Breast epithelium (tissue), 3 donors: Measurements from ENCODE around the gene HCN1.

Source experiments
- CTCF ChIP-seq, 3 donors: fragments of 450-650 bp; IDR thresholded peaks; one replicate each; pipeline ENCODE4 v1.5.1; 2016 to 2017; ENCODE audit warnings: antibody characterized with exemption in 3 of 3, mild to moderate bottlenecking in 3 of 3, moderate library complexity in 3 of 3
- POLR2A ChIP-seq: fragments of 450-650 bp; IDR thresholded peaks from one replicate; pipeline ENCODE4 v1.6.1; 2016; ENCODE audit warnings: antibody characterized with exemption, mild to moderate bottlenecking, moderate library complexity

GRCh38 chr5:45643056-45643455 is 53.1 kb downstream of the HCN1 start:
- TF ChIP-seq POLR2A, result no peak
- TF ChIP-seq CTCF (IDR thresholded peaks at IDR 0.05), result no peak
